Activated CD4-positive, CD25-positive, alpha-beta regulatory T cell treated with anti-CD3 and anti-CD28 coated beads, Interleukin-2, amount 50 U/mL, for 16 hours (primary cell): Measurements from ENCODE around the gene MPST.
A peak's percentile ranks its signal among the peaks of the same experiment; 100 is the strongest.
"Not testable (repeated sequence)": the region's sequence is repeated elsewhere in the genome, so short reads cannot be mapped to it uniquely, and the experiment has no call there.

Experiments used
- DNase-seq: peaks from one replicate; pipeline ENCODE4 v3.0.0-alpha.2; 2020; ENCODE audit warnings: low read depth, low spot score

MPST gene

GRCh38 chr22:37019309-37020191 is at the start of gene MPST, which contains the start of gene TST:
Gene MPST (plus strand): TSS chr22:37019742. CDS start chr22:37019837, 95 bp downstream.
Gene TST (minus strand): TSS chr22:37019447. CDS start chr22:37018732, 715 bp downstream.
- DNase-seq: no peak

DNA sequence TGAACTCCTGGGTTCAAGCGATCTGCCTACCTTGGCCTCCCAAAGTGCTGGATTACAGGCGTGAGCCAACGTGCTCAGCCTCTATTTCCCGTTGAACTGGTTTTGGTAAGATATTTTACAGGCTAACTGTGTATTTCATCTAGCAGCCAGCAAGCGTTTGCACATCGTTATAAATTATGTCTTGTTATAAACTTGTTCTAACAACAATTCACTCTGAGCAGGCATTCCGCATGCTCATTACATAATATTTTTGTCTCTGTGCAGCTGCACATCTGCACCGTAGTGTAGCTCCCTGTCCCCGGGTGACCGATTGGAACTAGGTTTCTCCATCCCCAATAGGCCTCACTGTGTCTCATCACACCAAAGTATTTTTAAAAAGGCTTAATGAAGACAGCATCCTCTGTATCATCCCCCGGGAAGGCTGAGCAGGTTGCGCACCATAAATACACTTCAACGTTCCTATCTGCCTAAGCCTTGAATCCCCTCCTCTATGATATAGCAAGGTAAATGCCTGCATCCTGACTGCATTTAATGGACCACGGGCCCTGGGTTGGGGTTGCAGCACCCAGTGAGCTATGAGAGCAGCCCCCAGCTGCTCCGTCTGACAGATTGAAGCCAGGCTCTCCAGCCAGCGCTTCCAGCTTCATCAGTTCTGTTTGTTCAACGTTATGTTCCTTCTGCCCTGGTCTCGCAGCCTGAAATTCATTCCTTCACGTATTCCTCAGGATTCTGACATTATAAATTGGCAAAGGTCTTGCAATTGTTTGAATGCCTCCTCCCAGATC is 48.0 kb upstream of the MPST start:
- no peak for DNase-seq

- no peak for DNase-seq
Observed at GRCh38 chr22:36976606-36977005, 42.9 kb upstream of the MPST start.

- DNase-seq: peak; percentile 58
Observed at GRCh38 chr22:36977401-36977861, 42.1 kb upstream of the MPST start.

DNA sequence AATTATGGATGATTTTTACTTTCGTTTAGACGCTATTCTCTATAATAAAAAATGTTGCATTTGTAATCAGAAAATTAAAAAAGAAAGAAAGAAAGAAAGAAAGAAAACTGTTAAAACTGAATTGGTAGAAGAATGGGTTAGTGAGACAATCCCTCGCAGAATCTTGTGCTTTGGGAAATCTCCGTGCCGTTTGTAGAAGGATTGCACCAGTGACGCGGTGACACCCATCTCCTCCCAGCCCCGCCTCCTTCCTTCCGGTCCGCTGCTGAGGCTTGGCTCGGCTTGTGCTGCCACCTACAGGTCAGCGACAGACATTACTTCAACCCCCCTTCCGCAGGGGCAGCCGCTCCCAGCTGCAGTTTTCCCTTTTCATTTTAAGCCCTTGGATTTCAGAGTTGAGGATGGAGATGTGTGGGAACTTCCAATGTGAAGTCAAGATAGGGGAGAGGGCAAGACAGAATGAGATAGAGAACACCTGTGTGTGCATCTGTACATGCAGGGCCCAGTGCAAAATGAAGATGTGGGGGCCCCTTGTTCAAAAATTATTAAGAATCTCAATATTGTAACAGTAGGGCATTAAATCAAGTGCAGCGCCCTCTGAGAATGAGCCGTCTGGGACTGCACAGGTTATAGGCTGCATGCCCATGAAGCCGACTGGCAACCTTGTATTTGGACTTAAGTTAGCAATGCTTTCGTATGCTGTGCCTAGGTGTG is 41.4 kb upstream of the MPST start:
- peak; percentile 82 for DNase-seq

DNA sequence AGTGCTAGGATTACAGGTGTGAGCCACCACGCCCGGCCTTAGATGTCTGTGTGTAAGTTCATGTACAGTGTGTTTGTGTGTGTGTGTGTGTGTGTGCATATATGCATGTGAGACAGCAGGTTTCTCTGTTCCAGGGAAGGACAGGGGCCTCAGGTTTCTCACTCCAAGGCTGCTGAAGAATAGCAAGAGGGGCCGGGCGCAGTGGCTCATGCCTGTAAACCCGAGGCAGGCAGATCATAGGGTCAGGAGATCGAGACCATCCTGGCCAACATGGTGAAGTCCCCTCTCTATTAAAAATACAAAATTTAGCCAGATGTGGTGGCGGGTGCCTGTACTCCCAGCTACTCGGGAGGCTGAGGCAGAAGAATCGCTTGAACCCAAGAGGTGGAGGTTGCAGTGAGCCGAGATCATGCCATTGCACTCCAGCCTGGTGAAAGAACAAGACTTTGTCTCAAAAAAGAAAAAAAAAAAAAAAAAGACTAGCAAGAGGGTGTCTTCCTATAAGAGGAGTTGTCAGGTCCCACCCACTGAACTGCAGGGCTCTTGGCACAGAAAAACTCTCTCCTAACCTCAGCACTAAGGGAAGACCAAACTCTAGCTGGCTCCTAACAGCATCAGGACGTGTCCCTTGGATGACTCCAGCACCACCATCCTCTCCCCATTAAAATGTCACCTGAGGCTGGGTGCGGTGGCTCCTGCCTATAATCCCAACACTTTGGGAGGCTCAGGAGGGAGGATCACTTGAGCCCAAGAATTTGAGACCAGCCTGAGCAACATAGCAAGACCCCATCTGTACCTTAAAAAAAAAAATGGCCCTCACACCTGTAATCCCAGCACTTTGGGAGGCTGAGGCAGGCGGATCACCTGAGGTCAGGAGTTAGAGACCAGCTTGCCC is 40.3 kb upstream of the MPST start:
- DNase-seq: no peak

GRCh38 chr22:36981247-36981775 is 38.2 kb upstream of the MPST start:
- DNase-seq: no peak

DNA sequence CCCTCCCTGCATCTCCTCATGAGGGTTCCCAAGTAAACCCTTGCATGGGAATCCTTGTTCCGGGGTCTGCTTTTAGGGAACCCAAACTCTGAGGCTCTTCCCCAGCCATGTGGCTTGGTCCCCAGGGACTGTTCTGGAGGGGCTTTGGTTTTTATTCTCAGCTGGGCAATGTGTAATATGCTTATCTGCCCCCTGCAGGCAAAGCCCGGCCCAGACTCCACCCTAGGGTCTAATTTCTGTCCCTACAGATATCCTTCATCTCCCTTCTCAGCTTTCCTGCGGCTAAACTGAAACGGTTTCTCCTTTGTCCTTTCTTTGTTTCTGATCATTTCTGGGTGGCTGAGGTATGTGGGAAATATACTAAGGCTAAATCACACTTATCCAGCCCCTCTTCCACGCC is 37.4 kb upstream of the MPST start:
- DNase-seq: no peak

GRCh38 chr22:36985211-36985889 is 34.2 kb upstream of the MPST start:
- no peak for DNase-seq

- DNase-seq: no peak
Observed at GRCh38 chr22:36986242-36986821, 33.2 kb upstream of the MPST start.

GRCh38 chr22:36988075-36988832 is 31.3 kb upstream of the MPST start:
- no peak for DNase-seq

DNA sequence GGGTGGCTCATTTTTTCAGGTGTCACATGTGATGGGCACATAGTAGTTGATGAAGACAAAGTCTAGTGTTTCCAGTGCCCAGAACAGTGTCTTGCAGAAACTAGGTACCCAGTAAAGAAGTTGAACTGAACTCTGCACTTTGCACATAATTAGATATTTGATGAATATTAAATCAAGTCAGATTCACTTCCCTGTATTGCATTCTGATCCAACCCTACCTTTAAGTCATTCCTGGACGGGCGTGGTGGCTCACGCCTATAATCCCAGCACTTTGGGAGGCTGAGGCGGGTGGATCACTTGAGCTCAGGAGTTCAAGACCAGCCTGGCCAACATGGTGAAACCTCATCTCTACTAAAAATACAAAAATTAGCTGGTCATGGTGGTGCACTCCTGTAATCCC is 30.5 kb upstream of the MPST start:
- DNase-seq: not testable (repeated sequence)

DNA sequence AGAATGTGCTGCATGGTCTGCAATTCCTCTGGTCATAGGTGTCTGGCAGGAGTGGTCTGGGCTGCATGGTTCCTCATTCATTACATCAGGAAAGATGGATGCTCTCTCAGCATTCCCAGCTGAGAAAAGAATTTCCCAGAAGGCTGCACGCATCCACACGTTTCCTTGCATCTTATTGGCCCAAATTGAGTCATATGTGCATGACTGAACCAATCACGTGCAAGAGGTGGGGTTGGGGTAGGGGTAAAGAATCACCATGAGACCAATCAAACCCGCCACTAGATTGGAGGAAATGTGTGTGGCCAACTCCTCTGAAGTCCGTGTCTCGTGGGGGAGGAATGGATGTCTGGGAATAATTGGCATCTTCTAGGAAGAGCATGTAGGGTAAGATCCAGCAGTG is 29.1 kb upstream of the MPST start:
- no peak for DNase-seq

- no peak for DNase-seq
Observed at GRCh38 chr22:36991206-36991605, 28.3 kb upstream of the MPST start.

GRCh38 chr22:36997746-36998145 is 21.8 kb upstream of the MPST start:
- DNase-seq: no peak

GRCh38 chr22:36998620-36999351 is 20.8 kb upstream of the MPST start:
- no peak for DNase-seq

GRCh38 chr22:36999463-36999862 is 20.1 kb upstream of the MPST start:
- DNase-seq: no peak
